HG03175 (cell line): Measurements from ENCODE around the gene SLC9A3.
"Not testable (repeated sequence)": the region's sequence is repeated elsewhere in the genome, so short reads cannot be mapped to it uniquely, and the experiment has no call there.

ENCODE experiments used
- ATAC-seq: cut with Tn5 transposase; IDR thresholded peaks from one replicate; pipeline ENCODE4 v1.9.1; 2021; ENCODE audit warnings: mild to moderate bottlenecking, moderate library complexity; ENCODE audit not compliant: unreplicated experiment

SLC9A3 gene

DNA sequence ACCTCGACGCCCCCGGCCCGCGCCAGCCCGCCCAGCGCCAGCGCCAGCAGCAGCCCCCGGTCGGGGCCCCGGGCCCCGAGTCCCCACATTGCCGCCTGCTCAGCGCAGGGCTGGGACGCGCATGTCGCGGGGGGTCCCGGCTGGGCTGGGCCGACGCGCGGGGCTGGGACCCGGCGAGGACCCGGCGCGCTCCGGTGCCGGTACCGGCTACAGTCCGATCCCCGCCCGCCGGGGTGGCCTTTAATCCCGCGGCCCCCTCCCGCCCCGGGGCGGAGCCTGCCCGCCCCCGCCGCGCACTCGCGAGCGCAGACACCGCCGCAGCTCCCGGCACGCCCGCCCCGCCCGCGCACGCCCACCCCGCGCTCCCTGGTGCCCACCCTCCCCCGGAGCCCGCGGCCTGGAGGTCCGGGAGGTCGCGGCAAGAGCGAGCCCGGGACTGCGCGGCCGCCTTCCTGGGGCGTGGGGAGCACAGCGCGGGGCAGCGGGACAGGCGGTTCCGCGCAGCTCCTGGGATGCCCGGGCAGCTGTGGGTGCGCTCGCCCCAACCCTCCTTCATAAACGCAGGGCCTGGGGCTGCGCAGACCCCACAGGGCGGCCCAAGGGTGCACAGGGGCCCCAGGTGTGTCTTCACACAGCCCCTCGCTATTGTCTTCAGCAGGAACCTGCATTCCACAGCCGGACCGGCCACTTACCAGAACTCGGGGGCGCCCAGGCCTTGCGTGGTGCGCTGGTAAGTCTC is at the start of gene SLC9A3:
Gene SLC9A3 (minus strand): TSS at position 216 of the 739 bp plus-strand sequence.
- no peak for ATAC-seq

DNA sequence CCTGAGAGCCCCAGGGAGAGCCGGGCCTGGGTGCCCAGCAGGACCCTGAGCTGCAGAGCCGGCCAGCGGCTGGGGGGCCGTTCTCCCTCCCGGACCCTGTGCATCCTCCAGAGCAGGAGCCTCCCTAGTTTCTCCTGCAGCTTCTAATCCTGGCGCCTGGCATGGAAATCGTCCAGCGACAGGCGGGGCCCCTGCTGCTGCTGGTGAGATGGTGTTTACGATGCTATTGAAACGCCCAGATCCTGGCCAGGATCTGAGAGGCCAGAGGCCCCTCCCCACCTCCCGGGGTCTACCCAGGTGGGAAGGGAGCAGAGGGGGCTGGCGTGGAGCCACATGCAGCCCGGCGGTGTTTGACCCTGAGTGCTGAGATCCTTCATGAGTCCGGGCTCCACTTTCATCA is 49.7 kb upstream of the SLC9A3 start:
- ATAC-seq = no peak

DNA sequence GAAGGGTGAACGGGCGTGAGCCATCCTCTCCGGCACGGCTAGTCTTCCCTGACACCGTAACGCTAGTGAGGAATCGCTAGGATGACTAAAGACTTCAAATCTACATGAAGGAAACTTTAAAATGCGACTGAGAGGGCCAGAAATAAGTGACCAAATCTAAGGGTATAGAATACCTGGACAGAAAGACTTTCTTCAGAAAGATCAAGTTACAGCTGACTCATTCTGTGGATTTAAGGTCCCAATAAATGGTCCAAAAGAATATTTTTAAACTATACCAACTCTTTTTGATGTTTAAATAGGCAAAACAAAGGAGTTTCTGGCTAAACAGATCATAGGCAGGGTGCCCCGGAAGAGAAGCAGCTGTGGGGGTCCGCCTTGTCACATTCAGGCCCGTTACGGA is 49.0 kb upstream of the SLC9A3 start:
- no peak for ATAC-seq

DNA sequence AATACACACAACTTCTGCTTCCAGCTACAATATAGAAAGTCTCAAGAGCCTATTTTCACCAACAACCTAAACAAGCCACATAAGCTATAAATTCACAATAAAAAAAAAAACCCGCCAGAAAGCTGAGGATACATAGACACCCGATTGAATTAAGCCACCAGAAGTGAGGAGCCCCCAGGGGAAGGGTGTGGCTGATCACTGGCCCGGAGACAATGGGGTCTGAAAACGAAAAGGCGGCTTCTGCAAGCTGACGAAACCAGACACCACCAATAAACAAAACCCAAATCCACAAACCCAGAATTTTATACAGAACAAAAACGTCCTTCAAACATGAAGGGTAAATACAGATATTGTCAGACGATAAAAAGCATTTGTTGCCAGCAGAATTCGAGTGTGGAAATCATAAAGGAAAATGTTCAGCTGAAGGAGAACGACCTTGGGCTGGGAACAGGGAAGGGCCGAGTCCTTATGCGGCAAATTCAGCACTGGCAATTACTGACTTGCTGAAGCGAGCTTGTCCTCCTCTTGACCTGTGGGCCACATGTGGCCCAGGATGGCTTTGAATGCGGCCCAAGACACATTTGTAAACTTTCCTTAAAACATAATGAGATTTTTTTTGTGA is 48.3 kb upstream of the SLC9A3 start:
- ATAC-seq = no peak

DNA sequence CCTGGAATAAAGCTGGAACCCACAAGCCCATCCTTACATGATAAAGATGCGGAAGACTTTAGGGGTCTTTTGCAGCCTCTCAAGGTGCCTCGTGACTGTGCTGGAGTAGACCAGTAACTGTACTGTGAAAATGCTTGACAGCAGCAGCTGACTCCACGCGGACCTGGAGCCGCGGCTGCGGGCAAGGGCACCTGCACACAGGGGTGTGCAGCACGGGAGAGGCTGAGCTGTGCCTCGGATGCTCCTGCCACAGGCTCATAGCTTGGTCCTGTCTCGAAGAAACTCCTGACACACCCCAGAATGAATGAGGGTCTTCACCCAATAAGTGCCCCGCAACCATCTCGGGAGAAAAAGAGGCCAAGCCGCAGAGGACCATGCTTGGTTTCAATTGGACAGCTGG is 47.5 kb upstream of the SLC9A3 start:
- ATAC-seq = no peak

DNA sequence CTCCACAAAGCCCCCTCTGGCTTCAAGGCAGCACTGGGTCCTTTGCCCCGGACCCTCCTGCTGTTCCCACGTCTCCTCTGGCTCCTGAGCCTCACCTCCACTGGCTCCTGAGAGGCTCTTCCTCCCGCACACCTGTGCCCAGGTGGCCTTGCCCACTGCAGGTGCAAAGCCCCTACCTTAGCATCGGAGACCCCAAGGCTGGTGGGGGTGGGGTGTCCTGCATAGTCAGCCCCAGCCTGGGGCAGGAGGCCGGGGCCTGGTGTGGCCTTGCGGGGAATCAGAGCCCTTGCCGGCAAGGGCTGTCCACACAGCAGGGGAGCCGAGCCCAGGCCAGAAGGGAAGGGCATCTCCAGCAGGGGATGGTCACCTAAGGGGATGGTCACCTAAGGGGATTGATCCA is 46.6 kb upstream of the SLC9A3 start:
- ATAC-seq = no peak

DNA sequence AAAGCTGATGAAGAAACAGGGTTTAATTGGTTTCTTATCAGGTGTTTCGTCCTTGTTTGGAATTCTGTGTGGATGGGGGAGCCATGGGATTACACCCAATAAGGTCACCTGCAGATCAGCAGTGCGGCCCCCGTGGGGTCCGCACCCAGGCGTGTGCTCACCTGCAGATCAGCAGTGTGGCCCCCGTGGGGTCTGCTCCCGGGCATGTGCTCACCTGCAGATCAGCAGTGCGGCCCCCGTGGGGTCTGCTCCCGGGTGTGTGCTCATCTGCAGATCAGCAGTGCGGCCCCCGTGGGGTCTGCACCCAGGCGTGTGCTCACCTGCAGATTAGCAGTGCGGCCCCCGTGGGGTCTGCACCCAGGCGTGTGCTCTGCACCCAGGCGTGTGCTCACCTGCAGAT is 46.2 kb upstream of the SLC9A3 start:
- ATAC-seq = no peak

DNA sequence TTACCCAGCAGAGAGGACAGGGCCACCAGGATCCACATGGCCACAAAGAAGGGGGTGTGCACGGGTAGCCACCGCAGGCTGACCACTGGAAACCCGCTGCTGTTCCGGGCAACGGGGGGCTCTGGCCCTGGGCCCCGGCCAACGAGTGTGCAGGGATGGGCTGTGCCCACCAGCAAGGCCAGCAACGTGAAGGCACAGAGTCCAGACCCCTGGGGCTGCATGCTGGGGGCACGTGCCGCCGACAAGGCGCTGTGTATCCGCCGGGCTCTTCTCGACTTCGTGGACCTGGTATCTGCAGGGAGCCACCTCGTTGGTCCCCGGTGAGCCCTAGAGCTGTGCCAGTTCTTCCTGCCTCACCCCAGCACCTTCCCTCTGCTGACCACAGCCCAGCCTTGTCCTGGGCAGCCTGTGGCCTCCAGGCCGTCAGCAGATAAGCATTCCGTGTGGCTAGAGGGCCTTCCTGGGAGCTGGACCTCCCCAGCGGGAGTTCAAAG is 45.7 kb upstream of the SLC9A3 start:
- no peak for ATAC-seq

DNA sequence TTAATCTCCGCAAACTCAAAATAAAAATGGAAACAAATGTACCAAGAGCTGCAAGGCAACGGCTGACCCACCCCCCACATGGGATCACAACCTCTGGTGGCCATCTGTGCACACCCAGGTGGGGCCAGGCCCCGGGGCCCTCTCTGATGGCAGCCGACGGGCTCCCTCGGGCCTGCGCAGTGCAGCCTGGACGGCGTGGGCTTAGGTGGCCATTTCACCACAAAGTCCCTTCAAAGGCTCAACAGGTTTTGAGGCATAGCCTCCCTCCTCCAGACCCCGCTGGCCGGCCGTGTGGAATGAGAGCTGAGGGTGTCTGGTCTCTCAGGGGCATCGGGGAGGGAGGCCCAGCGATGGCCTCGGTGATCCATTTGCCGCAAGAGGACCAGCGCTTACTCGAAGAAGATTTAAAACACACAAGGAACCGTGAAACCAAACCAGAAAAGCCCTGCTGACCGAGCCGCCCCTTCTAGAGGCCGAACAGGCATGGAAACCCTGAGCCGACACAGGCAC is 45.2 kb upstream of the SLC9A3 start:
- ATAC-seq = no peak

DNA sequence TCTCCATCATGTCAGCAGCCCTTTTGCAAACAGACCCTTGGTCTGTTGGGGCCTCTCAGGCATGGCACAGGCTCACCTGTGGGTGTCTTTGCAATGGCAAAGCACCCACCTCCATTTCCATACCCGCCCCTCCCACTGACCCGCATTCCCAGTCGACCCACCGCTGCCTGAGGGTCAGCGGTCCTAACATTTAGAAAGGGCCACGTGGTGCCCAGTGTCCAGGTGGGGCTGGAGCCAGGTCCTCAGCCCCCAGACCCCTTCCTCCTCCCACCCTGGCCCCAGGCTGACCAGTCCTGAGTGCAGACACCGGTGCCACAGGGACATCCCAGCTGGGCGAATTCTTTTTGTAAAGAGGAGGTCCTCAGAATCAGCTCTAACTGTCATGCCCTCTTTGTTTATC is 44.6 kb upstream of the SLC9A3 start:
- no peak for ATAC-seq

DNA sequence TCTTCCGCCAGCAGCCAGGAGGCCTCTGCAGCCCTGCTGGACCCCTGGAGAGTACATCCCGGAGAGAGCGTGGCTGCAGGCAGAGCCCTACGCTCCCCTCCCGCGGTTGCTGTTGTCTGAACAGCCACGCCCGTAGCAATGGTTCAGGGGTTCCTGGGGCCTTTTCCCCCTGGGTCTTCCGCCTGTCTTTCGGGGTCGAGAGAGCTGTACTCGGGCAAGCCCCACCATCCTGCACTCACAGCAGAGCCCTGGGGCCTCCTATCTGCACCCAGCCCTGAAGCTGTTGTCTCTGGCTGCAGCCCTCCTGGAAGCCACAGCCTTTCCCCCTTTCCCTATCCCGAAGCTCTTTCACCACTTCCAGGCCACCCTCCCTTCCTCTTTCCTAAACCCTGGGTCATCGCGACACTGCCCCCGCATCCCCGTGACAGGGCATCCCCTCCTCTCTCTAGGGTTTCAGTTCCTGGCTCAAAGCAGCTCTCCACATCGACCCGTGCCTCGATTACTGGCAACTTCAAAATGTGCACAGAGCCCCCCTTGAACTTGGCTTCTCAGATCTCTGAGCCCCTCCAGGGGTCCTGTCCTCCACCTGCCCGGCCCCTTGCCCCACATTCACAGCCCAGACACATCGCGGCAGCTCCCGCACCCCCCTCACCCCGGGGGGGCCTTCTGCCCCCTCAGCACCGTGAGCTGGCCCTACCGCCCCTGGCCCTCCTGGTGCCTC is 44.0 kb upstream of the SLC9A3 start:
- ATAC-seq = no peak

DNA sequence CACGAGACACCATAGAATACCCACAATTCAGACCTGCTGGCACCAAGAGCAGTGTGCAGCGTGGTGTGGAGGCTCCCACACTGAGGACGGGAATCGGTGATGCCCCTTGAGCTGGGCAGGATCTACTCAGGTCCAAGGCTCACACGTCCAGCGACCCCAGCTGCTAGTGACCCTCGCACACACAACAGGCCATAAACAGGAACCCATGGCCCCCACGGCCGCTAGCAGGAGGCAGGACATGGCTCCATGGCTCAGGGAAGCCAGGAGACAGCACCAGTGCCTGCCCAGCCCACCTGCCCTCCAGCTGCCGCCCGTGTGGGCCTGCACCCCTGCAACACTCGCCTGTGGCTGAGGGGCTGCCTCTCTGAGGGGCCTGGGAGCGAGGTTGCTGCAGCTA is 43.4 kb upstream of the SLC9A3 start:
- no peak for ATAC-seq

DNA sequence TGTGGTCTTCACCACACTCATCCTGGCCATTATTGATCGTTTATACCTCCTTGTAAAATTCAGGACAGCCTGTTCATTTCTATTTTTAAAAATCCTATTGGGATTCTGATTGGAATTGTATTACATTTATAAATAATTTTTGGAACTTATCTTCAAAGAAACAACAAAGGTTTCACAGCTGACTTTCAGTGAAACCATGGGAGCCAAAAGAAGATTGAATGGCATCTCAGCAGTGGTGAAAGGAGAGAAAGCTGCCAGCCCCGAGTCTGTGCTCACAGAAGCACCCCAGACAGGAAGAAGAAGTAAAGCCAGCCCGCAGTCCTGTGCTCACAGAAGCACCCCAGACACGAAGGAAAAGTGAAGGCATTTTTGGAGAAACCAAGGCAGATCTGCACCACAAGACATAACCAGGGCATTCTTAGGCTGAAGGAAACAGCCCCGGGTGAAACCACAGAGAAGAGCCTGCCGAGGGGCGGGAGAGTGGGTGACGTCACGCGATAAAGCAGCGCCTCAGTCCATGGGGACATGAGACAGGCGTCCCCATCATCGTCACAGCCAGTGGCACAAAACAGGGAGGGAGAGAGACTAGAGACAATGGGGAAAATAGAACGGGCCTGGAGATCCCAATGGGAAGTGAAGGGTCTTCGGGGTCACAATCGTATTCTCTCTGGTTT is 42.5 kb upstream of the SLC9A3 start:
- no peak for ATAC-seq

DNA sequence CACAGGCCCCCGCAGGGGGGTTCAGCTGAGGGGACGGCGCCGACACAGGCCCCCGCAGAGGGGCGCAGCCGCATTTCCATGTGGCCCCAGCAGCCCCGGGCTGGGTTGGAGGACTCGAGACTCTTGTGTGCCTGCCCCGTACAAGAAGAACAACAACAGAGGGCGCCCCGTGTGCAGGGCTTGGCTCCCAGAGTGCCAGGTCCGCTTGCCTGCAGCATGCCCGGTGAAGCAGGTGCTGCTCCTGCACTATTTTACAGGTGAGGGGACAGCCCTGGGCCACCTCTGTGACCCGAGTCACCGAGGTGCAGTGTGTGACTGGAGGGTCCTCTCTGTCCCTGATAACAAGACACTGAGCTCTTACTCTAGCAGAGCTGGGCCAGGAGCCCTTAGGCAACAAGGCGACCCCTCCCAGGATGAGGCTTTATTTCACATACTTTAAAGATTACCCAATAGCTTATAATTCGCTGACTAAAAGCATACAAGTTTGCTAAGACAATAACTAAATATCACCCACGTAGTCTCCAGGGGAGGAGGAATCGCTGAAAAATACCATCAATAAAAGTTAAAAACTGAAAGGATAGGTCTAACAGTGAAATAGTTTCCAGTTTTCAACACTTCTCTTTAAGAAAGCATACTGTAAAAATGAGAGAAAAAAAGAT is 41.7 kb upstream of the SLC9A3 start:
- ATAC-seq = no peak

DNA sequence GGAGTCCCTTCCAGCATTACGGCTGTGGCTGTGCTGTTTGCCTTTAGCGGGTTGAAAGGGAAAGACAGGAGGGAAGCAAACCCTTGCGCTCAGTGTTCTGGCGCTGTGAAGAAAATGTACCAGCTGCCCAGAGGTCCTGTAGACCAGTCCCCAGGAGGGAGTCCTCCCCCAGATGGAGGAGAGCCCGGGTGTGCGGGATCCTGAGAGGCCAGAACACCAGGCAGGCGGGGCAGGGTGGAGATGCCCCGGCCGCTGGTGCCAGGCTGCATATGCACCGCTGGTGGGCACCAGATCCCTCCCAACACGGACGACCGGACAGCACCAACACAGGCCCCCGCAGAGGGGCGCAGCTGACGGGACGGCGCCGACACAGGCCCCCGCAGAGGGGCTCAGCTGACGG is 37.2 kb upstream of the SLC9A3 start:
- ATAC-seq = no peak

DNA sequence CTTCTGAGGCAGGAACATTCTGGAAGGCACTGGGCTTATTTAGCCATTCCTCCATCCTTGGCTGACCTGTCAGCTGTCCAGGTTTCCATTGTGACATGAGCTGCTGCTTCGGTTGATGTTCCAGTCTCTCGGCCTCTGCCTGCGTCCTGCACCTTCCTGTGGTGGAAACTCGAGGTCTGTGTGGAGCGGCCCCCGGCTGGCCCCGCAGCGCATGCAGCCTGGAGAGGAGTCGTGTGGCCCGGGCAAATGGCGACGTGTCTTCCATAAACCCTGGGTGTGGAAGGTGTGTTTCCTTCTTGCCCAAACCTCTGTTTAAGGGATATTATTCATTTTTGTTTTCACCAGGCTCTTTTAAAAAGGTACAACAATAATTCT is 36.5 kb upstream of the SLC9A3 start:
- no peak for ATAC-seq

DNA sequence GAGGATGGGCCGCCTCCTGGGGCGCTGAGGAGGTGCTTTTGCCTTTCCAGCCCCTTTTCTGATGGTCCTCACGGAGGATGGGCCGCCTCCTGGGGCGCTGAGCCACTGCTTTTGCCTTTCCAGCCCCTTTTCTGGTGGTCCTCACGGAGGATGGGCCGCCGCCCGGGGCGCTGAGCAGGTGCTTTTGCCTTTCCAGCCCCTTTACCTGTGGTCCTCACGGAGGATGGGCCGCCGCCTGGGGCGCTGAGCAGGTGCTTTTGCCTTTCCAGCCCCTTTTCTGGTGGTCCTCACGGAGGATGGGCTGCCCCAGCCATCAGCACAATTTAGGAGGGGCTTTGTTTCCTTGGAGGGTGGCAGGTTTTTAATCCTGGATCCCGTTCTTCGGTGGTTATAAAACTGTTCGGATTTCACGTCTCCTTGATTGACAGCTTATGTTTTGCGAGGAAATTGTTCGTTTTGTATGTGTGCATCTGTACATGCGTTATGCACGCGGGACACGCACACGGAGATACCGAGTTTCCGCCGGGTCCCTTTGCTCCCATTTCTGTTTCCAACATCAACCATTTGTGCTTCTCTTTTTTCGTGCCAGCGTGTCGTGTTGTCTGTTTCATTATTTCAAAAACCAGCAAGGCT is 34.7 kb upstream of the SLC9A3 start:
- ATAC-seq = no peak

DNA sequence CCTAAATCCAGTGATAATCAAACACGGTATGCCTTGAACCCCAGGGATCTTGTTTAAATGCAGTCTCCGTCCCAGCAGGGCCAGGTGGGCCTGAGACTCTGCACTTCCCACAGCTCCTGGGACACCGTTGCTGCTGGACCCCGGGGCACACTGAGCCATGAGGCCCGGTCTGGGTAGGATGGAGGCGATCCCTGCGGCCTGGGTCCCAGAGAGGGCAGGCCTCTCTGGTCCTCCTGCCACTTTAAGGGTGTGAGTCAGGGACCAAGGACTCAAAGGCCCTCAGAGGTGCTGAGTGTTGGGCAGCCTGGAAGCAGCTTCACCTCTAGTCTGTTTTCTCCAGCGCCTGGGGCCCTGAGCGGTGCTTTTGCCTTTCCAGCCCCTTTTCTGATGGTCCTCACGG is 34.1 kb upstream of the SLC9A3 start:
- no peak for ATAC-seq

DNA sequence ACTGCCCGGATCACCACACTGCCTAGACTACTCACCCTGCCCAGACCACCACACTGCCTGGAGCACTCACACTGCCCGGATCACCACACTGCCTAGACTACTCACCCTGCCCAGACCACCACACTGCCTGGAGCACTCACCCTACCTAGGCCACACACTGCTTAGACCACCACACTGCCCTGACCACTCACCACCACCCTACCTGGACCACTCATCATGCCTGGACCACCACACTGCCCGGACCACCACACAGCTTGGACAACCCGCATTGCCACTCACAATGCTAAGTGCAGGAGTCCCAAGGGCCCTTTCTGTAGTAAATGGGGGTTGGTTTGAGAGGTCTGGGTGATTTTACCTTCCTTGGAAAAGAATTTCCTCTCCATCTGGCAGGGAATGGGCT is 33.7 kb upstream of the SLC9A3 start:
- ATAC-seq = not testable (repeated sequence)

DNA sequence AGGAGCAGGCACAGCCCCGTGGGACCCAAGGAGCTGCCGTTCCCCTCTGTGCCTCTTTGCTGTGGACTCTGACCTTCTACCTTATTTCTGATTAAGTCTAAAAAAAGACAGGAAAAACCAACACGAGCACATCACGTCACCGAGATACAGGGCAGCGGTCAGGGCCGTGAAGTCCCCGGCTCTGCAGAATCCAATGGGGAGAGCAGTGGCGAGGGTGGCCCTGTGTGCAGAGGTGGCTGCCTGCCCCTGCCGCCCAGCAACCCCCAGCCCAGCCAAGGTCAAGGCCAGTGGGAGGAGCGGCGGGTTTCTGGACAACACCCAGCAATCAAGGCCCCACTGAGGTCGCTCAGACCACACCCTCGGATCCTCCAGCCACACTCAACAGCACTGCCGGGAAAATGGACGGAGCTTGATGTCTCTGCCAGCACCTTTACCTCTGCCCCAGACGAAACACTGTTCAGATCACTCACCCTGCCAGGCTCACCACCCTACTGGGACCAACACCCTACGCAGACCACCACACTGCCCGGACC is 32.7 kb upstream of the SLC9A3 start:
- no peak for ATAC-seq
